NOMO-1 treated with DMSO at 0.1 percent for 48 hours (cell line): ENCODE data around the gene MTX1.
"Not testable (repeated sequence)": the region's sequence is repeated elsewhere in the genome, so short reads cannot be mapped to it uniquely, and the experiment has no call there.

Source experiments
- DNase-seq: peaks from one replicate; lab custom pipeline; 2025; ENCODE audit not compliant: unreplicated experiment; lab: John Stamatoyannopoulos, UW

Gene MTX1

DNA sequence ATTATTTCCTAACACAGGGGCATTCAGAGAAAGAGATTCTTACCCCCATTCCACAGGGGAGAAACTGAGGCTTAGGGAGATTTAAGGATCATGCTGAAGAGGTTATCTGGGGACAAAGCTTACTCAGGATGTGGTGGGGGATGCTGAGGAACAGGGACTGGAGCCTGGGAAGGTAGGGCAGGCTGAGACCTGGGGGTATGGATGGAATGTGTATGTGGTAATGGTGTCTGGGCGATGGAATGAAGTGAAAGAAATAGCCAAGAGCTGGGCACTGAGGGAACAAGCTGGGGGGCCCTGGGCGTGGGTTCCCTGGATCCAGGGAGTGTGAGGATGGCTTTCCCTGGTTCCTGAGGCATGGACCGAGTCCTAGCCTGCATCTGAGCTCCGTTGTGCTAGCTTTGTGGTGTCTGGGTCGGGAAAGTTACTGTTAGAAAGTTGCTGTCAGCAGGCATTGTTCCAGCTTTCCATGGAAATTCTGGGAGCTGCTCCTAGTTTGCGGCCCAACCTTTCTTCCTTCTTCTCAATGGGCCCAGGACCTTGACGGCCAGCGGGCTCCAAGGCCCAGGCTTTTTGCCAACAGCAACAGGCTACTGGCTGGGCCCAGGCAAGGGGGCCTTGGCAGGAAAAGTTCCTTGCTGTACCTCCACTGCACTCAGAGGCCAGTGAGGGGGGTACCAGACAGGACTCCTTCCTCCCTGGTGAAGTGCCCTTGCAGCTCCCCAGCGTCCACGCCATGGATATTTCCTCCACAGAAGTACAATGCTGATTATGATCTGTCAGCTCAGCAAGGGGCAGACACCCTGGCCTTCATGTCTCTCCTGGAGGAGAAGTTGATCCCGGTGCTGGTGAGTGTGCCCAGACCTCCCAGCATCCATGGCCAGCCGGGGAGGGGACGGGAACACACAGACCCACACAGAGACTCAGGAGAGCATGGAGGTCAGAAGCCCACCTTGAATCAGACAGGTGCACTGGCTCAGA lies 23.8 kb downstream of the MTX1 start:
- DNase-seq, result not testable (repeated sequence)

- DNase-seq, result not testable (repeated sequence)
Measured at GRCh38 chr1:155233502-155233901, 25.0 kb downstream of the MTX1 start.

DNA sequence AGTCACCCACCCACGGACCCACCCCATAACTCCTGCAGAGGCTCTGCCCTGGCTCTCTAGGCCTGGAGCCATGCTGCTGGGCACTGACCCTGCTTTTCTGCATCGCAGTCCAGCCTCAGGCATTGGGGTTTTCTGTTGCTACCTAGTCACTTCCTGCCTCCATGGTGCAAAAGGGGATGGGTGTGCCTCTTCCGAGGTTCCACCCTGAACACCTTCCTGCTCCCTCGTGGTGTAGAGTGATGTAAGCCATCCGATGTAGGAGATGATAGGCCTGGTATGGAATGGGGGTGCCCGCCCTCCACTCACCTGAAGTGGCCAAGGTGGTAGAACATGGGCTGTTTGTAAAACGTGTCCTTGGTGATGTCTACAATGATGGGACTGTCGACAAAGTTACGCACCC lies 26.9 kb downstream of the MTX1 start:
- not testable (repeated sequence) for DNase-seq

GRCh38 chr1:155236451-155236850 lies 28.0 kb downstream of the MTX1 start:
- DNase-seq, result no peak

GRCh38 chr1:155241069-155241679 lies 32.7 kb downstream of the MTX1 start:
- peak; percentile 84 for DNase-seq

- peak; percentile 77 for DNase-seq
Measured at GRCh38 chr1:155241841-155242264, 33.4 kb downstream of the MTX1 start.

DNA sequence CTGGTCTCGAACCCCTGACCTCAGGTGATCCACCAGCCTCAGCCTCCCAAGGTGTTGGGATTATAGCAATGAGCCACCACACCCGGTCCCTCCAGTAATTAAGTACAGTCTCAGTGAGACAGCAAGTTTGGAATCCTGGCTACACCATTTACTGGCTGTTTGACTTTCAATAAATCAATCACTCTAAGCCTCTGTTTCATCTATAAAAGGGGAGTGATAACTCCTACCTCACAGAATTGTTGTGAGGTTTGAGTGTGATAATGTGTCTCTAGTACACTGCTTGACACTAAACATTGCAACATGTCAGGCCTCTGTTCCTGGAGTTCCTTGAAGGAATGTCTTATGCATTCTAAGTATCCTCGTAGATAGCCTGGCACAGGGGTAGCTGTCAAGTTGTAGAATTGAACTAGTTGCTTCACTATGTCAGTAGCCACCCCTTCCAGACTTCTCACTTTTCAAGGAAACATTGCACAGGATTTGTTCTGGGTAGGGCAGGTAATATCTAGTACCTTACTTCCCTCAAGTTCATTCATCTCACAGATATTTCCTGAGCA lies 34.4 kb downstream of the MTX1 start:
- DNase-seq, result no peak

DNA sequence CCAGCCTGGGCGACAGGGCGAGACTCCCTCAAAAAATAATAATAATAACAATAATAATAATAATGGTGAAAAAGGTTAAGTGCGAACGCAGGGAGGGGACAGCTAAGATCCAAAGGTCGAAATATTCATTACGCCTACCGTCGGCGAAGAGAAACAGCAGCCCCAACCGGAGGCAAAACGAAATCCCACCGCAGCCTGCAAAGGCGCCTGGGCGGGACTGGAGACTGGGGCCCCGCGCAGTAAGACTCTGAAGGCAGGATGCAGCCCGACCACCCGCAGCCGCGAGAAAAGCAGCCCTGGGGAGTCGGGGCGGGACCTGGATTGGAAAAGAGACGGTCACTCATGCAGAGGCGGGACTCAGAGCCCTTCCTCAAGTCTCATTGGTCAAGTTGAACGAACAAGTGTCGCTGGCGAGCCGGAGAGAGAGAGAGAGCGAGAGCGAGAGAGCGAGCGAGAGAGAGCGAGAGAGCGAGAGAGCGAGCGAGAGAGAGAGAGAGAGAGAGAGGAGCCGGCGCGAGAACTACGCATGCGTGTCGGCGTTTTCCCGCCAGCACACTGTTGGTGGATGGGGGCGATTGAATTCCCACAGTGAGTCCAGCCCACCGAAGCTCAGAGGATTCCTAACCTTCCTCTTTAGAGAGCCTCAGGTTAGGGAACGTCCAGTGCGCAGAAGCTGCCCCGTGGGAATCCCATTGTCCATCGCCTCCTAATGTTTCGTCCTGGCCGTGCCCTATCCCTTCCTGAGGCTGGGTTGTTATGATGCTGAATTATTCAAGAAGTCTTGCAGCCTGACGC lies 36.1 kb downstream of the MTX1 start:
- peak; percentile 99 for DNase-seq

- no peak for DNase-seq
Measured at GRCh38 chr1:155245163-155245524, 36.6 kb downstream of the MTX1 start.

DNA sequence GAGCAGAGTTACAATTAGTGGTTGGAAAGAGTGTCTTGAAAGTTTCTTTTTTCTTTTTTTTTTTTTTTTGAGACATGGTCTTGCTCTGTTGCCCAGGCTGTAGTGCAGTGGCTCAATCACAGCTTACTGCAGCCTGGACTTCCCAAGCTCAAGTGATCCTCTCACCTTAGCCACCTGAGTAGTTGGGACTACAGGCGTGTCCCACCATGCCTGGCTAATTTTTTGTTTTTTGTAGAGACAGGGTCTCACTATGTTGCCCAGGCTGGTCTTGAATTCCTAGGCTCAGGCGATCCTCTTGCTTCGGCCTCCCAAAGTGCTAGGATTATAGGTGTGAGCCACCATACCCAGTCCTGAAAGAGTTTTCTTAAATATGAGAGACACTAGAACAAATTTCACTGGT lies 38.3 kb downstream of the MTX1 start:
- DNase-seq, result not testable (repeated sequence)

DNA sequence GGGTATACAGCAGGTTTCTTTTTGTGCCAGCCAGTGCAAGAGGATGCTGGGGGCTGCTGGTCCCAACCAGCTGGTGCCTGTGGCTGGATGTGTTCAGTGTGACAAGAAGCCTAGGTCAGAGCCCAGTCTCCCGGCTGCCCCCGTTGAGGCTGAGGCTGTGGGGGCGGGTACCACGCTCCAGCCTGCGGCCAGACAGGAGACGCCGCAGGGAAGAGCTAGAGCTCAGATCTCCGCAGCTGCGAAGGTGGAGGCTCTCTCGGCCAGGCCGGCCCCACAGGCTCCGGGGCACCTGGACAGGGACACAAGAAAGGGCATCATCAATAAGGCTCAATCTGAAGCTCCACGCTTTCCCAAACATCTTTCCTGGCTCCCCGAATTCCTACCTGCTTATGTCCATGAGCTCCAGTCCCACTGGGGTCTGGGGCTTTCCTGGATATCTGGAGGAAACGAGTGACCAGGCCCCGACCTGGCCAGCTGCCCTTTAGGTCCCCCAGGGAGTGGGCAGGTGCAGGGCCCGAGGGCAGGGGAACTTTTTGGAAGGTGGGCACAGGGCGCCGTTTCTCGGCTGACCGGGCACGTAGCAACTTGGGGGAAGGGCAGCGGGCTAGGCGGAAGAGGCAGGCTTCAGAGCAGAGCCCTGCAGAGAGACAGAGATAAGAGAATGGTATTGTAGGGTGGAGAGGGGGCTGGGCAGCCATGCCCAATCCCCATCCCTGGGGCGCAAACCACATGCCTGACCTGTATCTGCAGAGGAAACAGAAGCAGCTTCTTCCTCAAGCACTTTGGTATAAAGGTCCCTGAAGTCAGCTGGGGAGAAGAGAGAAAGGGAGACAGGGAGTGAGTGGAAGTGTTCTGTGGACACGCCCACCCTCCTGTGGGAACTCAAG lies 39.4 kb downstream of the MTX1 start:
- no peak for DNase-seq

GRCh38 chr1:155250246-155250632 lies 41.7 kb downstream of the MTX1 start:
- no peak for DNase-seq

GRCh38 chr1:155250633-155251449 lies 42.3 kb downstream of the MTX1 start:
- DNase-seq, result peak; percentile 91

GRCh38 chr1:155251566-155251965 lies 43.1 kb downstream of the MTX1 start:
- no peak for DNase-seq

GRCh38 chr1:155253208-155253607 lies 44.7 kb downstream of the MTX1 start:
- no peak for DNase-seq

GRCh38 chr1:155253797-155254196 lies 45.3 kb downstream of the MTX1 start:
- no peak for DNase-seq

DNA sequence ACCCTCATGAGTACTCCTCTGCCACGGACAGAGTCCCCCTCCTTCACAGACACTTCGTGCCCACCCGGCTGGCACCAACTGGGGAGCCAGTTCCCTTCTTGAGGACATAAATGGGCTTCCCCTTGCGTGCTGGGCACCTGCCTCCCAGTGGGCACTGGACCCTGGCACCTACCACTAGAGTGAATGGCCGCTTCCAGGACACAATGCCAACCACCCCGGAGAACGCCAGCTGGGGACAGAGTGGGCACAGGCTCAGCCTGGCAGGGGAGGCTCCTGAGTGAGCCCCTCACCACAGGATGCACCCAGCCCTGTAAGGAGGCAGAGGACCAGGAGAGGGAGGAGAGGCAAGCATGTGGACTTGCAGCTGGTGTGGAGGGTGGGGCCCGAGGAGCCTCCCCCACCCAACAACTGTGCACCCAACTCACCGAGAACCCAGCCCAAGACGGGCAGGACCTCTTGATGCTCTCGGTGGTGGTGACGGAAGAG lies 45.8 kb downstream of the MTX1 start:
- no peak for DNase-seq

GRCh38 chr1:155254714-155255242 lies 46.3 kb downstream of the MTX1 start:
- DNase-seq, result no peak
